GM18507 (cell line): ENCODE data around the gene HPS1.

Experiments
- DNase-seq: peaks from one replicate; pipeline ENCODE4 v3.0.0; 2011; ENCODE audit warnings: low read depth; ENCODE audit not compliant: insufficient read length; ENCODE audit errors: extremely low spot score
- FAIRE-seq: peaks from 2 replicates; lab custom pipeline; 2011; peaks lifted over from hg19 to GRCh38; lab: Jason Lieb, UNC

HPS1 gene

DNA sequence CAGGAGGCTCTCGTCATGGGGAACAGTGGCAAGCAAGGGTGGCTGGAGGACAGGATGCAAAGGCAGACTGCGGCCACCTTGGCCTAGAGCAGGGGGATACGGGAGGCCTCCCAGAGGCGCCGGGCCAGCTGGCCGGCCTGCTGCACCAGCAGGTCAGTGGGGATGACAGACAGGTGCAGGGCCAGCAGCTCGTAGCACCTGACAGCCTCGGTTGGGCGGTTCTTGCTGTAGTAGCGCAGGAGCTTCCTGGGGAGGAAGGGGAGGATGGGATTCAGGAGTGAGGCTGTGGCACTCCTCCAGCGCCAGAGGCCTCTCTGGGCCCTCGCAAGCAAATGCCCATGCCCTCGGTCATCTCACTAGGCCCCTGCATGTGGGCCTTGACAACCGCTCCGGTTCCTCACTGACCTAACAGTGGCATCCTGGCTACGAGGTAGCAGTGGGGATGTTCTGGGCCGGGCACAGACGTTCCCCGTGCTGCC, 29.2 kb downstream of the HPS1 start:
- no peak for DNase-seq
- FAIRE-seq = no peak

GRCh38 chr10:98416606-98417388, 29.9 kb downstream of the HPS1 start:
- FAIRE-seq (no peak), DNase-seq (no peak)

DNA sequence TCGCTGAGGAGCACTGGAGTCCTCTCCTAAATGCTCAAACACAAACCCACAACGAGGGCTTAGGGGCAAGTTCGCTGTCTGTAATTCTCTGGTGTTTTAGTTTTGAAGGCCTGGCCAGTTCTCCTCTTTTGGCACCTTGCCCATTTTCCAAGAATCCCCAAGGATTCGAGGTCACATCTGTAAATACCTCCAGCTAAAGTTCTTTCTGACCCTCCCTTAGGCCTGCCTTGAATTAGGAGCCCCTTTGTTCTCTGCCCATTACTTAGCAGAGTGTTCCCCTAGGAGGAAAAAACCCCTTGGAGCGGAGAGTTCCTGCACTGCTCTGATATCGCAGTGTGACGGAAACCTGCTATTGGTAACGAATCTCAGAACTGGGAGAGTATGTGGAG, 31.0 kb downstream of the HPS1 start:
- DNase-seq = no peak
- no peak for FAIRE-seq

- FAIRE-seq (no peak), DNase-seq (no peak)
Measured at GRCh38 chr10:98414932-98415730, 31.6 kb downstream of the HPS1 start, which contains the start of gene PYROXD2. Gene PYROXD2 (minus strand): TSS chr10:98415182. CDS start chr10:98415135, 47 bp downstream.

GRCh38 chr10:98414578-98414931, 32.2 kb downstream of the HPS1 start:
- DNase-seq = no peak
- FAIRE-seq = no peak

- DNase-seq = no peak
- FAIRE-seq = no peak
Measured at GRCh38 chr10:98411768-98412167, 35.0 kb downstream of the HPS1 start.

DNA sequence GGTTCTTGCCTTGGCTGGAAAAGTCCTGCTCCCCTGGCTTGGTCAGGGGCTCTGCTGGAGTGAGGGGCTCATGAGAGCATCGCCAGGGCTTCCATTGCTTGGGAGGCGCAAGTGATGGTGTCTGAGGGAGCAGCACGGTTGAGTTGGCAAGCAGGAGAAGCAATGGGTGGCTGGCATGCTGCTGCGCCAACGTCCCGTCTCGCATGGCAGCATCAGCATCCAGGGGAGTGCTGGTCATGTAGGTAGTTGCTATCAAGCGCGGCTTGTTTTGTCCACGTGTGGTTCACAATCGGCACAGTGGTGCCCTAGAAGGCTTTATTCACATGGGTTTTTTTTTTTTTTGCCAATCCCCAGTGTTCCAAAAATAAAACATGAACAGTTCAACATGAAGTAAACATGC, 35.6 kb downstream of the HPS1 start:
- DNase-seq = no peak
- FAIRE-seq = no peak

DNA sequence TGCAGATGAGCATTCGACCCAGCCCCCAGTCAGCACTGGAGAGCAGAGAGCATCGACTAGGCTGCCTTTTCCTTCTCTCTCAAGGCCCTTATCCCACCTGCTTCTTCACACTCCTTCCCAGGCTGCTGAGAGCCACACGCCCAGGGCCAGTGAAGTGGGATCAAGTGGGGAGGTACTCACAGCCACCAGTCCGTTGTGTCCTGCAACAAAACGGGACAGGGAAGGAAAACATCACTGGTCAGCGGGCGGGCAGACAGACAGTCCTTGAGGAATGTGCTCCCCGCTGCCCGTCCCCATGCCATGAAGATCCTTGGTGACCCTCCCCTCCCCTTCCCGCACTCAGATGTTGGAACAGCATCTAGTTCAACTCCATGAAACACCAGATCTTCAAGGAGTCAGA, 36.0 kb downstream of the HPS1 start:
- FAIRE-seq (no peak), DNase-seq (no peak)

DNA sequence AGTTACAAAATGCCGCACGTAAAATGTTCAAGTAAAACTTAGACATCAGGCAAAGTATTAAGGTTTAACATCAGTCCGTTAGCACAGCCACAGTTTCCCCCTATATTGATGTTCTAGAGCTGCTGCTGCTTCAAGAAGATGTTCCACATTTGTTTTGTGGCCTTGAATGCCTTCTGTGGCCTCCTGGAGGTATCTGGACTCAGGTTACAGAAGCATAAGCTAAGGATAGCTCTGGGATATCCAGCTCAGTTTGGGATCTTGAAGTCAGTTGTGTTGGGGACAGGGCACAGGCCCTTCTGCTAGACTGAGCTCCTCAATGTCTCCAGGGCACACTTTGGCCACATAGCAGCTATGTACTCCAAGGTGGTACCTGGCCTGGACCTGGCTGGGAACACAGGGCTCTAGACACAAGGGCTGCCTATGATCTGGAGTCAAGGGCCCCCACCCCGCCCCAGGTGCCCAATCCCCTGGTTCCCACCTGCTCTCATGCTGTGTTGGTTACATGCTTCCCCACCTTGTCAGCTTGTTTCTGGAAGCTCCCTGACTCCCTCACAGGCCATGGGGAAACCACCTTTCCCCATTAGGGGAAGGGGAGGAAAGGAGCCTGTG, 36.5 kb downstream of the HPS1 start:
- no peak for DNase-seq
- FAIRE-seq = no peak

- DNase-seq = peak; percentile 38
- FAIRE-seq = peak; percentile 87
Measured at GRCh38 chr10:98408799-98409198, 37.9 kb downstream of the HPS1 start.

GRCh38 chr10:98407744-98408241, 38.9 kb downstream of the HPS1 start:
- FAIRE-seq (no peak), DNase-seq (no peak)

- no peak for FAIRE-seq
- DNase-seq = no peak
Measured at GRCh38 chr10:98407017-98407743, 39.6 kb downstream of the HPS1 start.

DNA sequence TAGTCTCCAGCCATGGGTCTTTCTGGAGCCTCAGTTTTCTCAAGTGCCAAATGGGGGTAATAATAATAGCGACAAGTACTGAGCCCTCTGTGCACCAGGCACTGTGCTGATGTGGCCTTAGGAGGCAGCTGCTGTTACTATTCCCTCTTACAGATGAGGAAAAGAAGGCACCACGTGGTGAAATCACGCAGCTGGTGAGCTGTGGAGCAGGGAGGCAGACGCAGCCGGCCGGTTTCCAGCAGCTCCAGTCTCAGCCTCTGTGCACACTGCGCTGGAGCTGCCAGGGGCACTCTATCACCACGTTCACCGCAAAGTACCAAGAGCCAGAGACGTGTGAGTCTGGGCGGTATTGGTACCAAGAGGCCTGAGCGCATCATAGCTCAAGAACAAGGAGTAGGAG, 41.3 kb downstream of the HPS1 start:
- FAIRE-seq (no peak), DNase-seq (no peak)

- DNase-seq = no peak
- FAIRE-seq = peak; percentile 87
Measured at GRCh38 chr10:98404571-98405359, 42.0 kb downstream of the HPS1 start.

DNA sequence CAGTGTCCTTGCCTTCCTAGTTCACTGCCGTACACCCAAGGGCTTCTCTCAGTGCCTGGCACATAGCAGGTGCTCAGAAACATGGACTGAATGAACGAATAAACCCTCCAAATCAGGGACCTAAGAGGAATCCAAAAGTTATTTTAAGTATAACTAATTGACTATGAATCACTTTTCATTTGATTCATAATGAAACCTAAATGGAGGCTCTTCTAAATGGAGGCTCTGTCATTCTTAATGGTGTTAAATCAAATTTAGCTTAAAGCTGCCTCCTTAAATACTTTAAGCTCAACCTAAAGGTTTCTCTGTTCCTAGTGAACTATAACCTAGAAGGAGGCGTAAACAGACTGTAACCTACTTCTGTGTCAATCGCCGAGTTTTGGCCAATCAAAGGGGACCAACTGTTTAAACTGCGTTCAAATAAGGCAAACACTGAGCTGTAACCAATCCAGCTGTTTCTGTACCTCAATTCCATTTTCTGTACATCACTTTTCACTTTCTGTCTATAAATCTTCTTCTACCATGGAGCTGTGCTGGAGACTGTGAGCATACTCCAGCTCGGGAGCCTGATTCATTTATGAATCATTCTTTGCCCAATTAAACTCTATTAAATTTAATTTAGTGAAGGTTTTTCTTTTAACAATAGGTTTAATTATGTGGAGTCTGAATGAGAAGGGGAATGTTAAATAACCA, 42.8 kb downstream of the HPS1 start:
- FAIRE-seq (peak; percentile 63), DNase-seq (no peak)

- no peak for DNase-seq
- FAIRE-seq = no peak
Measured at GRCh38 chr10:98402931-98403718, 43.6 kb downstream of the HPS1 start.

GRCh38 chr10:98402478-98402877, 44.3 kb downstream of the HPS1 start:
- FAIRE-seq (no peak), DNase-seq (no peak)

- FAIRE-seq (no peak), DNase-seq (no peak)
Measured at GRCh38 chr10:98400482-98400881, 46.3 kb downstream of the HPS1 start.
